Spleen (tissue), 7 donors: ENCODE results near the gene DNAJB2.

Source experiments
- POLR2A ChIP-seq, 3 donors: fragments of 450-650 bp; IDR thresholded peaks; one replicate each; pipeline ENCODE4 v1.5.1; 2017; ENCODE audit warnings: antibody characterized with exemption in 3 of 3, mild to moderate bottlenecking in 1 of 3
- POLR2AphosphoS5 ChIP-seq, 3 donors: sonication (generic); formaldehyde crosslinking; IDR thresholded peaks; one replicate each; pipeline ENCODE4 v1.5.1; 2017; ENCODE audit warnings: antibody characterized with exemption in 3 of 3
- TF ChIP-seq, protein P1 (sequence below), 11 experiments: fragments of 200-600 bp in 7 of 11; fragments of 450-650 bp in 4 of 11; sonication (generic) in 4 of 11; IDR thresholded peaks in 8 of 11; conservative IDR thresholded peaks in 3 of 11; 1 replicate in 7 of 11; 2 replicates in 4 of 11; pipeline versions ENCODE4 v1.4.0 to v1.8.0; 2016 to 2021; ENCODE audit warnings: antibody characterized with exemption in 11 of 11, inconsistent platforms in 4 of 11, mild to moderate bottlenecking in 1 of 11
- donor health status: DM: no; HTN: no; CAD: no; lungs with moderate emphysema.
- donor health status: DM: no; HTN: no; CAD: no.
- donor health status: DM: no; HTN: no; CAD: no.

DNA sequence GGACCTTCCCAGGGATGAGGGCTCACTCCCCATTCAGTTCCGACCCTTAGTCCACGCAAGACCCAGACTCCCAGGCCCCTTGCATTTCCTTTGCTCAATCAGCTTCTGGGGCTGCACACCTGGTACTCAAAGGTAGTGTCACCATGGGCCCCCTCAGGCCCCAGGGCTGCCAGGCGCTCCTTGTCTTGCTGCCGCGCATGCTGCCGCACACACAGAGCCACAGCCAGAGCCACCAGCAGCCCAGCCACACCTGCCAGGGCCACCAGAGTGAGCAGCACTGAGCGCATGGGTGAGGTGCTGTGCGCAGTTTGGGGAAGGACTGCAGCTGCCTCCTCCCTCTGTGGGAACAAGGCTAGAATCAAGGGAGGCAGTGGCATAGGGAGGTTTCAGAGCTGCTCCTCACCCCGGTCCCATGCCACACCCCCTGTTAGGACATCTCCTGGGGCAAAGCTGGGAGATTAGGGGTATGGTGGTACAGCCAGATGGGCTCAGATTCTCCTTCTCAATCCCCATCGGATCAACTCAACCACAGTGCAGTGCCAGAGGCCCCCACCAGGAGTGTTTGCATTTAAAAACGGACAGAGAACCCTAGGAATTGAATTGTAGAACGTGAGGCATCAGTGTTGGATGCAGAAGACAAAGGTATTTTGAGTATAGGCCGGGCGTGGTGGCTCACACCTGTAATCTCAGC lies 18.7 kb downstream of the DNAJB2 start:
- TF ChIP-seq, protein P1, sequence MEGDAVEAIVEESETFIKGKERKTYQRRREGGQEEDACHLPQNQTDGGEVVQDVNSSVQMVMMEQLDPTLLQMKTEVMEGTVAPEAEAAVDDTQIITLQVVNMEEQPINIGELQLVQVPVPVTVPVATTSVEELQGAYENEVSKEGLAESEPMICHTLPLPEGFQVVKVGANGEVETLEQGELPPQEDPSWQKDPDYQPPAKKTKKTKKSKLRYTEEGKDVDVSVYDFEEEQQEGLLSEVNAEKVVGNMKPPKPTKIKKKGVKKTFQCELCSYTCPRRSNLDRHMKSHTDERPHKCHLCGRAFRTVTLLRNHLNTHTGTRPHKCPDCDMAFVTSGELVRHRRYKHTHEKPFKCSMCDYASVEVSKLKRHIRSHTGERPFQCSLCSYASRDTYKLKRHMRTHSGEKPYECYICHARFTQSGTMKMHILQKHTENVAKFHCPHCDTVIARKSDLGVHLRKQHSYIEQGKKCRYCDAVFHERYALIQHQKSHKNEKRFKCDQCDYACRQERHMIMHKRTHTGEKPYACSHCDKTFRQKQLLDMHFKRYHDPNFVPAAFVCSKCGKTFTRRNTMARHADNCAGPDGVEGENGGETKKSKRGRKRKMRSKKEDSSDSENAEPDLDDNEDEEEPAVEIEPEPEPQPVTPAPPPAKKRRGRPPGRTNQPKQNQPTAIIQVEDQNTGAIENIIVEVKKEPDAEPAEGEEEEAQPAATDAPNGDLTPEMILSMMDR (IDR thresholded peaks at IDR 0.05 in 8 of 11, conservative IDR thresholded peaks at IDR 0.05 in 3 of 11) = no peak
- TF ChIP-seq POLR2A (IDR thresholded peaks at IDR 0.05) (no peak), POLR2AphosphoS5 (IDR thresholded peaks at IDR 0.05) (no peak)
